ENCODE data around the gene GUCY2F.

GRCh38 chrX:109485470-109486340 is 3.8 kb upstream of the GUCY2F start:
- TF ChIP-seq TAF1 (IDR thresholded peaks at IDR 0.05; ENCODE audit: borderline replicate concordance, insufficient read depth, low read length) = no peak
- no peak for TF ChIP-seq REST (IDR thresholded peaks at IDR 0.05; ENCODE audit: insufficient read depth in 1 of 2, low read depth in 2 of 2, low read length in 2 of 2)
- no peak for TF ChIP-seq POLR2AphosphoS5 (IDR thresholded peaks at IDR 0.05; ENCODE audit: low read depth, low read length)
